A673 (cell line): ENCODE data around the gene CCT3. TPM values are rescaled to one million over a fixed set of nuclear protein-coding genes. Genes with fewer than 3 reads are reported as not detected.

Experiments
- Bru-seq: library from RNA; stranded (reverse); fragments of 400-500 nt; gene quantifications from one replicate; lab custom pipeline; 2021; lab: Mats Ljungman, UMichigan
- BruChase-seq, 2 experiments: library from RNA; stranded (reverse); fragments of 400-500 nt; gene quantifications; one replicate each; lab custom pipeline; 2021; lab: Mats Ljungman, UMichigan
- BruUV-seq: library from RNA; stranded (reverse); fragments of 400-500 nt; replicated peaks from 2 replicates; lab custom pipeline; 2021; lab: Mats Ljungman, UMichigan
- CTCF ChIA-PET: fragments of 300-600 bp; sonication (Branson Sonifier 250); formaldehyde crosslinking; loops from one replicate; lab custom pipeline; 2022; ENCODE audit warnings: antibody characterized with exemption; lab: Charles Lee
- POLR2A ChIA-PET: fragments of 300-600 bp; sonication (Branson Sonifier 250); formaldehyde crosslinking; loops from one replicate; lab custom pipeline; 2022; ENCODE audit warnings: antibody characterized with exemption; ENCODE audit not compliant: low non-redundant PET; lab: Charles Lee
- DNase-seq: peaks from one replicate; pipeline ENCODE4 v3.0.0-alpha.2; 2015; ENCODE audit warnings: low spot score
- H3K27ac ChIP-seq: fragments of 200-600 bp; sonication (generic); 2 replicates; pipeline ENCODE4 v1.5.1; 2016; ENCODE audit warnings: mixed run types, low read depth, mild to moderate bottlenecking, mixed read lengths, antibody characterized with exemption, low read length; ENCODE audit not compliant: poor library complexity, severe bottlenecking
- H3K27me3 ChIP-seq: fragments of 200-600 bp; sonication (generic); replicated peaks from 2 replicates; pipeline ENCODE4 v1.6.1; 2017; ENCODE audit warnings: mixed run types, low read depth, mild to moderate bottlenecking, mixed read lengths, antibody characterized with exemption, low read length; ENCODE audit not compliant: insufficient read depth, poor library complexity
- H3K36me3 ChIP-seq: fragments of 200-600 bp; sonication (generic); 2 replicates; pipeline ENCODE4 v1.6.1; 2016; ENCODE audit warnings: mixed run types, mild to moderate bottlenecking, mixed read lengths, antibody characterized with exemption, low read length; ENCODE audit not compliant: insufficient read depth, poor library complexity, severe bottlenecking
- H3K4me1 ChIP-seq: fragments of 200-600 bp; sonication (generic); 2 replicates; pipeline ENCODE4 v1.6.1; 2017; ENCODE audit warnings: mixed run types, mild to moderate bottlenecking, mixed read lengths, antibody characterized with exemption, low read length; ENCODE audit not compliant: insufficient read depth, poor library complexity, severe bottlenecking
- H3K4me3 ChIP-seq: fragments of 200-600 bp; sonication (generic); 2 replicates; pipeline ENCODE4 v1.5.1; 2016; ENCODE audit warnings: low read depth, mixed run types, mild to moderate bottlenecking, mixed read lengths, low read length; ENCODE audit not compliant: poor library complexity, severe bottlenecking
- H3K9me3 ChIP-seq: fragments of 200-600 bp; sonication (generic); 2 replicates; pipeline ENCODE4 v1.6.1; 2016; ENCODE audit warnings: mixed run types, low read depth, mild to moderate bottlenecking, mixed read lengths, antibody characterized with exemption, low read length; ENCODE audit not compliant: poor library complexity, severe bottlenecking
- CTCF ChIP-seq: fragments of 300-800, 200-600 bp; sonication (generic); conservative IDR thresholded peaks from 2 replicates; pipeline ENCODE4 v1.5.1; 2017; ENCODE audit warnings: low read depth, mild to moderate bottlenecking, antibody characterized with exemption, low read length, moderate library complexity, mixed read lengths
- EZH2 ChIP-seq: fragments of 200-600 bp; sonication (generic); IDR thresholded peaks from 2 replicates; pipeline ENCODE4 v1.6.1; 2017; ENCODE audit warnings: borderline replicate concordance, low read depth, mild to moderate bottlenecking, mixed read lengths, antibody characterized with exemption, low read length; ENCODE audit not compliant: poor library complexity, severe bottlenecking
- intact Hi-C: fragments of 100-400 bp; cut with micrococcal nuclease; formaldehyde crosslinking; loops from one replicate; pipeline ENCODE4 v1.10.0; 2022; ENCODE audit not compliant: unreplicated experiment
- long read RNA-seq: library from polyadenylated mRNA; stranded (forward); transcript quantifications from one replicate; pipeline ENCODE4 v2.0.0, GENCODE V29; 2022
- total RNA-seq: library from RNA; stranded (reverse); gene quantifications from 2 replicates; pipeline ENCODE4 v1.2.3, GENCODE V29; 2021

CCT3 gene
- total RNA-seq (619 and 678 TPM in 2 replicates), Bru-seq, nascent RNA (percentile 95 among the genes with signal in this experiment), BruChase-seq, experiment 1, labeled RNA remaining after a 2-hour chase (percentile 94 among the genes with signal in this experiment), BruChase-seq, experiment 2, labeled RNA remaining after a 6-hour chase (percentile 96 among the genes with signal in this experiment)
- long read RNA-seq, transcript CCT3-211 (15 exons, 1,858 nt): minor isoform, 7 of 1,690 reads
- long read RNA-seq, transcript CCT3-204 (12 exons, 1,815 nt): minor isoform, 10 of 1,690 reads
- long read RNA-seq, transcript CCT3-201 (14 exons, 2,150 nt): major isoform, 1,565 of 1,690 reads
- long read RNA-seq, partial matches to known transcripts: 59 of 1,690 reads
- long read RNA-seq, other reads (novel, unspliced or antisense): 47 of 1,690 reads

- no peak for TF ChIP-seq EZH2
- no peak for TF ChIP-seq CTCF
- peaks cover 27% of the 10 kb centered on the region for H3K36me3 ChIP-seq
- peak within 1 kb of the TSS; percentile 86 for H3K27ac ChIP-seq
- no peaks in the 10 kb centered on the region for H3K27me3 ChIP-seq
- POLR2A ChIA-PET: interaction anchor here (0.5 kb wide), 1 partner anchor 1065 kb away, joined by 8 read pairs; the partner anchor contains the start of gene CLK2
- no peaks in the 10 kb centered on the region for H3K9me3 ChIP-seq
- CTCF ChIA-PET: interaction anchor here (0.6 kb wide), 1 partner anchor 17 kb away, joined by 4 read pairs; no protein-coding TSS in a partner anchor
- peak; percentile 100 for DNase-seq
- BruUV-seq: no TSS peak
- peaks cover 14% of the 10 kb centered on the region for H3K4me1 ChIP-seq
- peak within 1 kb of the TSS; percentile 88 for H3K4me3 ChIP-seq
- intact Hi-C loops: loop anchor here (10.0 kb wide), 1 partner anchor 64 kb away; no protein-coding TSS in a partner anchor
Measured at GRCh38 chr1:156338180-156338976, at the start of gene CCT3, which contains the start of gene TSACC. Gene CCT3 (minus strand): TSS chr1:156338292. CDS start chr1:156338184, 108 bp downstream. Gene TSACC (plus strand): TSS chr1:156338526. CDS start chr1:156339758, 1,232 bp downstream.

GRCh38 chr1:156387870-156388173, 49.7 kb upstream of the CCT3 start:
- Histone ChIP-seq H3K27ac (no peak overlapping the region), H3K36me3 (no peaks in the 10 kb centered on the region), H3K9me3 (no peaks in the 10 kb centered on the region), H3K4me3 (no peak overlapping the region), H3K27me3 (peaks cover 14% of the 10 kb centered on the region), H3K4me1 (no peaks in the 10 kb centered on the region)
- CTCF ChIA-PET: interaction anchor here (3.8 kb wide), 1 partner anchor 58 kb away, joined by 98 read pairs; no protein-coding TSS in a partner anchor
- no TSS peak for BruUV-seq
- POLR2A ChIA-PET: no interaction called here
- intact Hi-C loops: no loop called here
- TF ChIP-seq EZH2 (no peak), CTCF (no peak)
- DNase-seq: no peak
